Measurements from ENCODE around the gene MRPS35. TPM values are rescaled to one million over a fixed set of nuclear protein-coding genes. Genes with fewer than 3 reads are reported as not detected.

Gene MRPS35
- 30.0 TPM for total RNA-seq (ENCODE audit: unreplicated experiment)
- long read RNA-seq, transcript MRPS35-201 (8 exons, 1,888 nt) = major isoform, 51 of 55 reads
- long read RNA-seq, partial matches to known transcripts = 1 of 55 reads
- long read RNA-seq, other reads (novel, unspliced or antisense) = 3 of 55 reads

DNA sequence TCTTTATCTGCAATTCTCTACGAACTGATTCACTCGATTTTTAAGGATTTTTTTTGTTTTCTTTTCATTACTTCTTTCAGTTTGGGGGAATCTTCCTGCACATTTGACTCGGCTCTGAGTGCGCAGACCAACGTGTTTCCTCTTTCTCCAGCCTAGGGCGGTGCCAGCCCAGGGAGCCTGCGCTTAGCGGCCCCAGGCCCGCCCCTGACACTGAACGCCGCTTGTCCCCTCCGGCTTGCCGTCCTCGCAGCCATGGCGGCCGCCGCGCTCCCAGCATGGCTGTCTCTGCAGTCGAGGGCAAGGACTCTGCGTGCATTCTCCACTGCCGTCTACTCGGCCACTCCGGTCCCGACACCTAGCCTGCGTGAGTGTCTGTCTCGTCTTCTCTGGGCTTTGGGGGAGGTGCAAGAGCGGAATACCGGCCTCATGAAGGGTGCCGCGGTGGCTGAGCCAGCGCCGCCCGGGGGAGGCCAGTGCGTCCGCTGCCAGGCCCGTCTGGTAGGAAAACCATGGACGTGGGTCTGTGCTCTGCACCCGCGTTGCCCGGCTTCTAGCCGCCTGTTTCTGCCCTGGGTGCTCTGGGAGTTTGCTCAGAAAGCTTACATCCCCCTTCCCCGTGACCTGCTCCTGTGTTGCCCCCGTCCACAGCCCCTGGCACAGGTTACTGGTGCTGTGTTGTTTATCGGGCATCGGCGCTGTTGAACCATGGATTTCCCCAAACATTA, at the start of gene MRPS35:
Gene MRPS35 (plus strand): TSS at position 241 of the 725 bp plus-strand sequence. CDS start 12 bp downstream, at position 253.
- no peaks in the 10 kb centered on the region for H3K9me3 Mint-ChIP-seq (ENCODE audit: unreplicated experiment)
- peak within 1 kb of the TSS; percentile 88 for H3K27ac Mint-ChIP-seq (ENCODE audit: unreplicated experiment)

DNA sequence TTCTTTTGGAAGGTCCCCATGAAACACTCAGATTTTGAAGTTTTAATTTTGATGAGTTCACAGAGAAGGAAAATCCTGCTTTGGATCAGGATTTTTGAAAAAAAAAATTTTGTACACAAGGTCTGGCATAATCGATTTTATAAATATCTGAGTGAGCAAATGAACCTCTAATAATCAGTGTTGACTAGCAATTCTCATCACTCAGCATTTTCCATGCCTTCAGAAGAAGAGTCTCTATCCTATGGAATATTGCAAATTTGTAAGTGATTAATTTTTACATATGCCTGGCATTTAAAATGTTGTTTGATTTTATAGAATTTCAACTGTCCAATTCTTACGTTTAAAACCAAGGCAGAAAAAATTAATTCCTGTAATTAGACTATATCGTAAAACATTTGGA, 44.9 kb upstream of the MRPS35 start:
- Mint-ChIP-seq H3K27ac (ENCODE audit: unreplicated experiment) (no peak overlapping the region), H3K4me3 (ENCODE audit: unreplicated experiment) (no peak overlapping the region), H3K4me1 (ENCODE audit: unreplicated experiment) (no peaks in the 10 kb centered on the region), H3K36me3 (ENCODE audit: low read depth, unreplicated experiment) (peaks cover 66% of the 10 kb centered on the region), H3K27me3 (ENCODE audit: unreplicated experiment) (peaks cover 4% of the 10 kb centered on the region), H3K9me3 (ENCODE audit: unreplicated experiment) (no peaks in the 10 kb centered on the region)
- TF ChIP-seq, protein P1, sequence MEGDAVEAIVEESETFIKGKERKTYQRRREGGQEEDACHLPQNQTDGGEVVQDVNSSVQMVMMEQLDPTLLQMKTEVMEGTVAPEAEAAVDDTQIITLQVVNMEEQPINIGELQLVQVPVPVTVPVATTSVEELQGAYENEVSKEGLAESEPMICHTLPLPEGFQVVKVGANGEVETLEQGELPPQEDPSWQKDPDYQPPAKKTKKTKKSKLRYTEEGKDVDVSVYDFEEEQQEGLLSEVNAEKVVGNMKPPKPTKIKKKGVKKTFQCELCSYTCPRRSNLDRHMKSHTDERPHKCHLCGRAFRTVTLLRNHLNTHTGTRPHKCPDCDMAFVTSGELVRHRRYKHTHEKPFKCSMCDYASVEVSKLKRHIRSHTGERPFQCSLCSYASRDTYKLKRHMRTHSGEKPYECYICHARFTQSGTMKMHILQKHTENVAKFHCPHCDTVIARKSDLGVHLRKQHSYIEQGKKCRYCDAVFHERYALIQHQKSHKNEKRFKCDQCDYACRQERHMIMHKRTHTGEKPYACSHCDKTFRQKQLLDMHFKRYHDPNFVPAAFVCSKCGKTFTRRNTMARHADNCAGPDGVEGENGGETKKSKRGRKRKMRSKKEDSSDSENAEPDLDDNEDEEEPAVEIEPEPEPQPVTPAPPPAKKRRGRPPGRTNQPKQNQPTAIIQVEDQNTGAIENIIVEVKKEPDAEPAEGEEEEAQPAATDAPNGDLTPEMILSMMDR (IDR thresholded peaks at IDR 0.05; ENCODE audit: unreplicated experiment) = no peak
- DNase-seq (ENCODE audit: low spot score) = no peak

More for the DNA sequence above, at the start of gene MRPS35:
- peaks cover 11% of the 10 kb centered on the region for H3K4me1 Mint-ChIP-seq (ENCODE audit: unreplicated experiment)
- H3K27me3 Mint-ChIP-seq (ENCODE audit: unreplicated experiment) = peaks cover 2% of the 10 kb centered on the region
- DNase-seq (ENCODE audit: low spot score) = peak; percentile 90
- H3K4me3 Mint-ChIP-seq (ENCODE audit: unreplicated experiment) = peak within 1 kb of the TSS; percentile 98
- peaks cover 11% of the 10 kb centered on the region for H3K36me3 Mint-ChIP-seq (ENCODE audit: low read depth, unreplicated experiment)
- TF ChIP-seq, protein P1 (IDR thresholded peaks at IDR 0.05; ENCODE audit: unreplicated experiment) = no peak

DNA sequence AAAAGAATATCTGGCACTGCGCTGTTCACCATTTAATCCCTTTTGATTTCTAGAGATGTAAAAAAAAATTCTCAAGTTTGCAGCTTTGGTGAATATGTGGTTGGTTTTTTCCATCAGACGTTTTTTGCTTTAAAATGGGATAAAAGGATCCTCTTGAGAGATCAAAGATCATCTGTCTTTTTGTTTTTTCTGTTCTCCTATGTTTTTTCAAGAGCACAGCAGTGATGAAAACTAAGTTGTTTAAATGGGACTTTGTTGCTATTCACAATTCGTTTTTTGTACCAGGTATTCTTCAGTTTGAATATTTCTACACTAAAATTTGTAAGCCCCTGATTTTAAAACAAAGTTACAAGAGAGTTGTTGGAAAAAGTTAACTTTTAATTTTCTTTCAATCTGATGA, 44.1 kb upstream of the MRPS35 start:
- TF ChIP-seq, protein P1 (IDR thresholded peaks at IDR 0.05; ENCODE audit: unreplicated experiment) = no peak

DNA sequence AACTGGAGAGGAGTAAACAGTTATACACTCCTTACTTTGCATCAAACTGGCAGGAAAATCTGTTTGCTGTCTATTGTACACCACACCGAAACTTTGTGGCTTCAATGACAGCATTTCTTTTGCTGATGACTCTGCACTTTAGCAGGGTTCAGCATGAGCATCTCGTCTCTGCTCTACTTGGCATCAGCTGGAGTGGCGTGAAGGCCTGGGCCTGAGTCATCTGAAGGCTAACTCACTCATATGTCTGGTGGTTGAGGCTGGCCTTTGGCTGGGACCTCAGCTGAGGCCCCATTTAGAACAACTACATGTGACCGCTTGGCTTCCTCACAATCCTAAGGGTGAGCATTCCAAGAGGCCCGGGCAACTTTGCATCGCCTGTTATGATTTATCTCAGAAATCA, 43.1 kb upstream of the MRPS35 start:
- TF ChIP-seq, protein P1 (IDR thresholded peaks at IDR 0.05; ENCODE audit: unreplicated experiment) = no peak
- Mint-ChIP-seq H3K4me3 (ENCODE audit: unreplicated experiment) (no peak overlapping the region), H3K27ac (ENCODE audit: unreplicated experiment) (no peak overlapping the region), H3K4me1 (ENCODE audit: unreplicated experiment) (no peaks in the 10 kb centered on the region), H3K9me3 (ENCODE audit: unreplicated experiment) (no peaks in the 10 kb centered on the region), H3K36me3 (ENCODE audit: low read depth, unreplicated experiment) (peaks cover 58% of the 10 kb centered on the region), H3K27me3 (ENCODE audit: unreplicated experiment) (peaks cover 4% of the 10 kb centered on the region)
- DNase-seq (ENCODE audit: low spot score) = no peak

More for the DNA sequence above, 44.1 kb upstream of the MRPS35 start:
- H3K4me1 Mint-ChIP-seq (ENCODE audit: unreplicated experiment) = no peaks in the 10 kb centered on the region
- H3K36me3 Mint-ChIP-seq (ENCODE audit: low read depth, unreplicated experiment) = peaks cover 65% of the 10 kb centered on the region
- no peaks in the 10 kb centered on the region for H3K9me3 Mint-ChIP-seq (ENCODE audit: unreplicated experiment)
- no peak overlapping the region for H3K27ac Mint-ChIP-seq (ENCODE audit: unreplicated experiment)
- H3K27me3 Mint-ChIP-seq (ENCODE audit: unreplicated experiment) = peaks cover 4% of the 10 kb centered on the region
- H3K4me3 Mint-ChIP-seq (ENCODE audit: unreplicated experiment) = no peak overlapping the region
- DNase-seq (ENCODE audit: low spot score) = no peak

DNA sequence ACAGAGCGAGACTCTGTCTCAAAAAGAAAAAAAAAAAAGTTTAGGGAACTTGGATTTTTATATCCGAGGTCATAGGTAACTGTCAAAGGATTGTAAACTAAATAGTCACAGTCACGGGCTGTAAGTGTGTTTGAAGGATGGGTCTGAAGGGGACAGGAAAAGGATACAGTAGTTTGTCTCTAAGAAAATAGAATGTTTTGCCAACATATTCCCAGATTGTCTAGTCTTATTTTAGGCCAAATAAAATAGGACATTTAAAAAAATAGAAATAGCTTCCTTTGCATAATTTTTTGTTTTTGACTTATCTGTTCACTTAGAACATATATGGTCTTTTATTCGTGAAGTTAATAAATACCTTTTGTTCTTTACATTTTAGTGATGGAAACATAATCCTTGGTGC, 38.6 kb upstream of the MRPS35 start:
- no peak overlapping the region for H3K4me3 Mint-ChIP-seq (ENCODE audit: unreplicated experiment)
- no peaks in the 10 kb centered on the region for H3K9me3 Mint-ChIP-seq (ENCODE audit: unreplicated experiment)
- no peak overlapping the region for H3K27ac Mint-ChIP-seq (ENCODE audit: unreplicated experiment)
- DNase-seq (ENCODE audit: low spot score) = no peak
- H3K36me3 Mint-ChIP-seq (ENCODE audit: low read depth, unreplicated experiment) = peaks cover 42% of the 10 kb centered on the region
- TF ChIP-seq, protein P1 (IDR thresholded peaks at IDR 0.05; ENCODE audit: unreplicated experiment) = no peak
- H3K27me3 Mint-ChIP-seq (ENCODE audit: unreplicated experiment) = peaks cover 2% of the 10 kb centered on the region
- H3K4me1 Mint-ChIP-seq (ENCODE audit: unreplicated experiment) = no peaks in the 10 kb centered on the region
